IMR-90 (cell line): ENCODE data around the gene PTGES2. TPM values are rescaled to one million over a fixed set of nuclear protein-coding genes. Genes with fewer than 3 reads are reported as not detected.

ENCODE experiments used
- ATAC-seq: fragments of 200-7000 bp; cut with Tn5 transposase; 2 replicates; pipeline ENCODE4 v1.9.1; 2020; ENCODE audit warnings: low read depth, mild to moderate bottlenecking, moderate library complexity
- BruUV-seq: library from RNA; stranded (reverse); fragments of 400-500 nt; replicated peaks from 2 replicates; lab custom pipeline; 2021; lab: Mats Ljungman, UMichigan
- CTCF ChIA-PET: fragments of 300-600 bp; formaldehyde crosslinking; extraction: SDS; loops from one replicate; lab custom pipeline; 2021; ENCODE audit warnings: antibody characterized with exemption; lab: Yijun Ruan, JAX
- POLR2A ChIA-PET: fragments of 300-600 bp; sonication (Branson Sonifier 250); formaldehyde crosslinking; loops from one replicate; lab custom pipeline; 2022; ENCODE audit warnings: antibody characterized with exemption; ENCODE audit not compliant: unreplicated experiment; lab: Charles Lee
- DNase-seq: peaks from one replicate; pipeline ENCODE4 v3.0.0; 2013
- H2AFZ ChIP-seq: replicated peaks from 2 replicates; pipeline ENCODE3; 2013; ENCODE audit warnings: low read length, mild to moderate bottlenecking; ENCODE audit not compliant: poor library complexity
- H2AK5ac ChIP-seq: 2 replicates; pipeline ENCODE4 v1.6.1; 2013; ENCODE audit warnings: low read depth, low read length, inconsistent platforms
- H2AK9ac ChIP-seq: replicated peaks from 2 replicates; pipeline ENCODE3; 2013; ENCODE audit warnings: mild to moderate bottlenecking, low read depth, low read length, moderate library complexity; ENCODE audit not compliant: poor library complexity
- H2BK120ac ChIP-seq: 2 replicates; pipeline ENCODE4 v1.6.1; 2013; ENCODE audit warnings: low read depth, low read length, inconsistent platforms
- H2BK15ac ChIP-seq: 3 replicates; pipeline ENCODE4 v1.6.1; 2013; ENCODE audit warnings: low read depth, low read length, inconsistent platforms
- H2BK20ac ChIP-seq: 2 replicates; pipeline ENCODE4 v1.6.1; 2013; ENCODE audit warnings: low read depth, mild to moderate bottlenecking, inconsistent platforms, low read length, moderate library complexity
- H2BK5ac ChIP-seq: 2 replicates; pipeline ENCODE4 v1.6.1; 2013; ENCODE audit warnings: mild to moderate bottlenecking, low read depth, low read length, inconsistent platforms; ENCODE audit not compliant: poor library complexity, severe bottlenecking
- H3K14ac ChIP-seq: replicated peaks from 2 replicates; pipeline ENCODE4 v1.6.1; 2013; ENCODE audit warnings: low read depth, low read length, inconsistent platforms
- H3K18ac ChIP-seq: 2 replicates; pipeline ENCODE4 v1.6.1; 2013; ENCODE audit warnings: low read depth, low read length, control low read depth
- H3K23ac ChIP-seq: 2 replicates; pipeline ENCODE4 v1.6.1; 2013; ENCODE audit warnings: low read depth, low read length, inconsistent platforms
- H3K27ac ChIP-seq: 2 replicates; pipeline ENCODE4 v1.5.1; 2013; ENCODE audit warnings: mild to moderate bottlenecking, control low read depth, low read length; ENCODE audit not compliant: insufficient read depth
- H3K27me3 ChIP-seq: 2 replicates; pipeline ENCODE4 v1.6.1; 2013; ENCODE audit warnings: low read length; ENCODE audit not compliant: control insufficient read depth, insufficient read depth
- H3K36me3 ChIP-seq: 2 replicates; pipeline ENCODE4 v1.6.1; 2013; ENCODE audit warnings: low read length, mixed read lengths; ENCODE audit not compliant: control insufficient read depth, insufficient read depth
- H3K4ac ChIP-seq: 2 replicates; pipeline ENCODE4 v1.6.1; 2013; ENCODE audit warnings: low read depth, low read length, inconsistent platforms
- H3K4me1 ChIP-seq: 2 replicates; pipeline ENCODE4 v1.6.1; 2013; ENCODE audit warnings: low read length, mixed read lengths; ENCODE audit not compliant: control insufficient read depth, insufficient read depth
- H3K4me2 ChIP-seq: 2 replicates; pipeline ENCODE4 v1.6.1; 2013; ENCODE audit warnings: low read depth, mild to moderate bottlenecking, control low read depth, low read length, moderate library complexity
- H3K4me3 ChIP-seq: 2 replicates; pipeline ENCODE4 v1.5.1; 2013; ENCODE audit warnings: low read depth, mild to moderate bottlenecking, control low read depth, low read length, moderate library complexity; ENCODE audit not compliant: insufficient read depth
- H3K56ac ChIP-seq: 2 replicates; pipeline ENCODE4 v1.6.1; 2013; ENCODE audit warnings: low read length, inconsistent platforms; ENCODE audit not compliant: insufficient read depth; ENCODE audit errors: extremely low read depth
- H3K79me1 ChIP-seq, 2 experiments: 2 replicates each; pipeline ENCODE4 v1.6.1; 2013; ENCODE audit warnings: low read length in 2 of 2, inconsistent platforms in 1 of 2, low read depth in 1 of 2
- H3K9ac ChIP-seq: 2 replicates; pipeline ENCODE4 v1.6.1; 2013; ENCODE audit warnings: low read depth, low read length, control low read depth
- H3K9me1 ChIP-seq: 2 replicates; pipeline ENCODE4 v1.6.1; 2013; ENCODE audit warnings: low read length, inconsistent platforms; ENCODE audit not compliant: insufficient read depth
- H3K9me3 ChIP-seq: 2 replicates; pipeline ENCODE4 v1.6.1; 2013; ENCODE audit warnings: low read length; ENCODE audit not compliant: control insufficient read depth, insufficient read depth
- H4K20me1 ChIP-seq: 2 replicates; pipeline ENCODE4 v1.6.1; 2013; ENCODE audit warnings: low read length, inconsistent platforms; ENCODE audit not compliant: insufficient read depth
- H4K5ac ChIP-seq: 2 replicates; pipeline ENCODE4 v1.6.1; 2013; ENCODE audit warnings: mild to moderate bottlenecking, low read depth, low read length, control low read depth
- H4K8ac ChIP-seq, 2 experiments: 2 replicates each; pipeline ENCODE4 v1.6.1; 2013; ENCODE audit warnings: low read depth in 2 of 2, low read length in 2 of 2, control low read depth in 1 of 2, inconsistent platforms in 1 of 2
- H4K91ac ChIP-seq: 2 replicates; pipeline ENCODE4 v1.6.1; 2013; ENCODE audit warnings: low read depth, low read length, inconsistent platforms; ENCODE audit not compliant: insufficient read depth
- CHD1 ChIP-seq: IDR thresholded peaks from 2 replicates; pipeline ENCODE4 v1.6.1; 2012; ENCODE audit warnings: low read depth, low read length, improper control_type of control experiment
- FOS ChIP-seq: fragments of 150-350 bp; IDR thresholded peaks from 2 replicates; pipeline ENCODE4 v1.6.1; 2016; ENCODE audit warnings: low read depth, low read length
- MAFK ChIP-seq: IDR thresholded peaks from 2 replicates; pipeline ENCODE4 v1.6.1; 2012; ENCODE audit warnings: low read depth, low read length, improper control_type of control experiment
- MAZ ChIP-seq: IDR thresholded peaks from 2 replicates; pipeline ENCODE4 v1.6.1; 2012; ENCODE audit warnings: low read depth, mild to moderate bottlenecking, low read length, improper control_type of control experiment, moderate library complexity, borderline replicate concordance
- MXI1 ChIP-seq: IDR thresholded peaks from 2 replicates; pipeline ENCODE4 v1.6.1; 2012; ENCODE audit warnings: low read depth, mild to moderate bottlenecking, low read length, moderate library complexity, borderline replicate concordance
- NFE2L2 ChIP-seq: fragments of 150-350 bp; IDR thresholded peaks from 2 replicates; pipeline ENCODE4 v1.6.1; 2016; ENCODE audit warnings: low read depth, mild to moderate bottlenecking, low read length
- RAD21 ChIP-seq: IDR thresholded peaks from 2 replicates; pipeline ENCODE4 v1.6.1; 2012; ENCODE audit warnings: low read length, improper control_type of control experiment
- SMC3 ChIP-seq: fragments of 150-350 bp; IDR thresholded peaks from 2 replicates; pipeline ENCODE4 v1.6.1; 2016; ENCODE audit warnings: low read depth, mild to moderate bottlenecking, antibody characterized with exemption, low read length, moderate library complexity
- WGBS, 2 experiments: methylation state at CpG; one replicate each; pipeline versions ENCODE4 v1.1.5 to v1.1.7; 2013; ENCODE audit warnings: missing lambda C conversion rate in 2 of 2; ENCODE audit not compliant: insufficient read length in 1 of 2; ENCODE audit errors: extremely low coverage in 2 of 2; 5-methylcytosine and 5-hydroxymethylcytosine counted together
- dilution Hi-C: fragments of 300-500 bp; cut with HindIII; formaldehyde crosslinking; loops from one replicate; pipeline ENCODE4 v1.14.3; 2018; ENCODE audit warnings: low sequenced_read_pairs; ENCODE audit not compliant: unreplicated experiment
- in situ Hi-C: fragments of 300-500 bp; cut with MboI; formaldehyde crosslinking; loops from 3 replicates; pipeline ENCODE4 v1.14.3; 2019; ENCODE audit warnings: low sequenced_read_pairs, inconsistent platforms, mixed read lengths
- intact Hi-C: fragments of 100-400 bp; cut with micrococcal nuclease; formaldehyde crosslinking; loops from 2 replicates; pipeline ENCODE4 v1.10.0; 2022
- polyA plus RNA-seq, 3 experiments: library from polyadenylated mRNA; depleted of rRNA; stranded (reverse); fragments of >200 nt; gene quantifications; 2 replicates each; pipeline ENCODE4 v1.2.3, GENCODE V29; 2012; ENCODE audit warnings: low replicate concordance in 1 of 3
- total RNA-seq: library from RNA; depleted of rRNA; stranded (reverse); fragments of >200 nt; gene quantifications from 2 replicates; pipeline ENCODE4 v1.2.3, GENCODE V29; 2012
- TF ChIP-seq, protein P1 (sequence below): fragments of 150-350 bp; IDR thresholded peaks from 2 replicates; pipeline ENCODE4 v1.6.1; 2017; ENCODE audit warnings: mild to moderate bottlenecking, antibody characterized with exemption, low read length, low read depth
- TF ChIP-seq, protein P2 (sequence below): fragments of 150-350 bp; IDR thresholded peaks from 2 replicates; pipeline ENCODE4 v1.6.1; 2016; ENCODE audit warnings: low read depth, mild to moderate bottlenecking, low read length, moderate library complexity, borderline replicate concordance

The PTGES2 gene
- total and polyA plus RNA-seq, 2 of the 4 experiments (the other 2 are of a cell fraction) = 100 to 107 TPM

DNA sequence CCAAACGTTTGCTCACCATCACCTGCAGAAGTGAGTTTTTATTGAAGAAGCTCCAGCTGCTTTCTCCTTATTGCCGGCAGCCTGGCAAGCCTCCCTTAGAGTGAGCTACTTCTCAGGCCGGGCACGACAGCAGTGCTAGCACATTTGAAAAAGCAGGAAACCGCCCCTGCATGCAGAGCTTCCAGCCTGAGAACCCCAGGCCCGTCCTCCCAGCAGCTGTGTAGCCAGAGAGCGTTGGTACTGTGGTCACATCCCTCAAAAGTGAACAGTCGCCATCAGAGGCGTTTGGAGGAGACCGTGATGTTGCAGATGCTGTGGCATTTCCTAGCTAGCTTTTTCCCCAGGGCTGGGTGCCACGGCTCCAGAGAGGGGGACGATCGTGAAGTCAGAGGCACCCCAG, 36.0 kb downstream of the PTGES2 start (continued):
- TF ChIP-seq MAFK = no peak
- no peak for TF ChIP-seq RAD21
- TF ChIP-seq, protein P1, sequence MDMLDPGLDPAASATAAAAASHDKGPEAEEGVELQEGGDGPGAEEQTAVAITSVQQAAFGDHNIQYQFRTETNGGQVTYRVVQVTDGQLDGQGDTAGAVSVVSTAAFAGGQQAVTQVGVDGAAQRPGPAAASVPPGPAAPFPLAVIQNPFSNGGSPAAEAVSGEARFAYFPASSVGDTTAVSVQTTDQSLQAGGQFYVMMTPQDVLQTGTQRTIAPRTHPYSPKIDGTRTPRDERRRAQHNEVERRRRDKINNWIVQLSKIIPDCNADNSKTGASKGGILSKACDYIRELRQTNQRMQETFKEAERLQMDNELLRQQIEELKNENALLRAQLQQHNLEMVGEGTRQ = no peak

DNA sequence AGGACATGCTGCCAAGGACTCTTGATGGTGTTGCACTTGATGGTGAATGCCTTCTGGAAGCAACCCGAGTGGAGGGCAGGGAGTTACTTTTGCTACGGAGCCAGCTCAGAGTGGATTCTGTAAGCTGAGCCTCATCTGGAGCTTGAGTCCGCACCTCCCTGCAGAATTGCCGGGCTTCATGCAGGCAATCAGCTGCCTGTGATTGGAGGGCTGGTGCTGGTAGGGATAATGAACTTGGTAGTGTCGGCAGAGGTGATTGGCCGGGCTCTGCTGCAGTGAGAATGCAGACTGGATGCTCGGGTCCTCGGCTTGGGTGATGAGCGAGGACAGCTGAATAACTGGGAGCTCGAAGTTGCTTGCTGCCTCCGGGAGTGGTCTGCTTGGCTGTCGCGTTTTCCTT, 36.4 kb downstream of the PTGES2 start:
- POLR2A ChIA-PET = no interaction called here

More for the DNA sequence above, 36.4 kb downstream of the PTGES2 start:
- Histone ChIP-seq H3K27me3 (no peaks in the 10 kb centered on the region), H4K91ac (peak overlapping the region; percentile 73), H4K5ac (peak overlapping the region; percentile 13; the same call in 1 of the 2 replicates), H3K27ac (peak overlapping the region; percentile 22; the same call in 1 of the 2 replicates), H2AK9ac (peak overlapping the region; percentile 79), H4K20me1 (peaks cover 11% of the 10 kb centered on the region; the same call in 1 of the 2 replicates), H3K4me1 (peaks cover 29% of the 10 kb centered on the region), H3K9ac (peak overlapping the region; percentile 46; the same call in 1 of the 2 replicates), H3K4me3 (no peak overlapping the region; the same call in 1 of the 2 replicates), H3K4ac (peak overlapping the region; percentile 39), H3K4me2 (peak overlapping the region; percentile 76), H2AK5ac (peak overlapping the region; percentile 69), H4K8ac (peak overlapping the region; percentile 86 to 92), H2BK5ac (peak overlapping the region; percentile 22), H3K36me3 (no peaks in the 10 kb centered on the region), H3K23ac (no peak overlapping the region; the same call in 1 of the 2 replicates), H2BK15ac (0 out of 3 replicates have a peak overlapping the region, but pooled peaks have one; percentile 25), H3K9me3 (no peaks in the 10 kb centered on the region), H3K14ac (peak overlapping the region; percentile 25), H3K79me1 (peaks cover 29 to 74% of the 10 kb centered on the region in 2 experiments), H2BK120ac (0 out of 2 replicates have a peak overlapping the region, but pooled peaks have one; percentile 7), H3K9me1 (peaks cover 9% of the 10 kb centered on the region), H3K18ac (no peak overlapping the region; the same call in 1 of the 2 replicates), H3K56ac (peak overlapping the region; percentile 35; the same call in 1 of the 2 replicates), H2AFZ (peak overlapping the region; percentile 92), H2BK20ac (no peak overlapping the region)
- DNase-seq (peak; percentile 91), ATAC-seq (peak; percentile 69)
- TF ChIP-seq CHD1 (no peak), MAZ (no peak), FOS (no peak), MAFK (no peak), RAD21 (no peak), NFE2L2 (no peak), MXI1 (no peak), SMC3 (no peak)
- TF ChIP-seq, protein P1 = no peak
- TF ChIP-seq, protein P2, sequence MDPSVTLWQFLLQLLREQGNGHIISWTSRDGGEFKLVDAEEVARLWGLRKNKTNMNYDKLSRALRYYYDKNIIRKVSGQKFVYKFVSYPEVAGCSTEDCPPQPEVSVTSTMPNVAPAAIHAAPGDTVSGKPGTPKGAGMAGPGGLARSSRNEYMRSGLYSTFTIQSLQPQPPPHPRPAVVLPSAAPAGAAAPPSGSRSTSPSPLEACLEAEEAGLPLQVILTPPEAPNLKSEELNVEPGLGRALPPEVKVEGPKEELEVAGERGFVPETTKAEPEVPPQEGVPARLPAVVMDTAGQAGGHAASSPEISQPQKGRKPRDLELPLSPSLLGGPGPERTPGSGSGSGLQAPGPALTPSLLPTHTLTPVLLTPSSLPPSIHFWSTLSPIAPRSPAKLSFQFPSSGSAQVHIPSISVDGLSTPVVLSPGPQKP = no peak
- CTCF ChIA-PET = interaction anchor here (1.0 to 1.7 kb wide), 2 partner anchors 27 to 147 kb away, joined by 4 to 5 read pairs; no protein-coding TSS in a partner anchor
- 20% methylated on average over 6 of the region's 13 CpGs; no CpG with 5 or more reads in 1 of the 2 experiments for WGBS, 2 experiments
- BruUV-seq = no TSS peak
- intact Hi-C loops = no loop called here
- dilution Hi-C loops = no loop called here
- in situ Hi-C loops = no loop called here
